Measurements from ENCODE around the gene CALB2. TPM values are rescaled to one million over a fixed set of nuclear protein-coding genes. Genes with fewer than 3 reads are reported as not detected.

CALB2 gene
- total and polyA plus RNA-seq, 2 donors (not counting 1 experiment from before 2014, with no cell fraction given) = not detected

GRCh38 chr16:71408536-71408935 is 50.0 kb downstream of the CALB2 start:
- Histone ChIP-seq H4K20me1 (ENCODE audit: control insufficient read depth, insufficient read depth, low read length, poor library complexity, severe bottlenecking) (no peaks in the 10 kb centered on the region), H3K79me2 (ENCODE audit: control insufficient read depth, insufficient read depth, low read length) (no peaks in the 10 kb centered on the region), H3K4me2 (replicated peaks; ENCODE audit: low read depth, low read length, poor library complexity, severe bottlenecking) (no peak overlapping the region), H3K9ac (ENCODE audit: low read length) (no peak overlapping the region), H3K4me1 (ENCODE audit: control insufficient read depth in 2 of 2, insufficient read depth in 2 of 2, low read length in 2 of 2) (peaks cover 6 to 12% of the 10 kb centered on the region in 2 donors), H2AFZ (ENCODE audit: insufficient read depth, low read depth, low read length, poor library complexity, severe bottlenecking) (no peak overlapping the region), H3K27me3 (replicated peaks in 1 of 4; ENCODE audit: control extremely low read depth in 1 of 4, control insufficient read depth in 3 of 4, insufficient read depth in 4 of 4, low read length in 3 of 4) (peaks cover 0 to 15% (median 0%) of the 10 kb centered on the region in 4 experiments), H3K9me3 (ENCODE audit: control extremely low read depth in 1 of 3, control insufficient read depth in 2 of 3, insufficient read depth in 1 of 3, low read length in 2 of 3) (peaks cover 0 to 18% (median 0%) of the 10 kb centered on the region in 3 donors), H3K27ac (ENCODE audit: low read length in 2 of 2) (no peak overlapping the region), H3K36me3 (replicated peaks in 1 of 2; ENCODE audit: control extremely low read depth in 1 of 2, control insufficient read depth in 1 of 2, extremely low read depth in 1 of 2, insufficient read depth in 2 of 2, low read length in 1 of 2) (no peaks in the 10 kb centered on the region), H3K4me3 (ENCODE audit: control extremely low read depth in 1 of 5, extremely low read depth in 1 of 5, insufficient read depth in 1 of 5, low read depth in 2 of 5, low read length in 4 of 5) (no peak overlapping the region)
- Mint-ChIP-seq H3K27me3 (peaks cover 47% of the 10 kb centered on the region), H3K9me3 (ENCODE audit: insufficient read depth) (peaks cover 6% of the 10 kb centered on the region), H3K4me1 (peaks cover 7% of the 10 kb centered on the region), H3K4me3 (no peak overlapping the region), H3K27ac (no peak overlapping the region)
- intact Hi-C loops (cut with micrococcal nuclease) = no loop called here
- no peak for ATAC-seq (ENCODE audit: low read depth)
- WGBS (ENCODE audit: insufficient coverage) = no CpG with 5 or more reads among the region's 3 CpGs
- no peak for DNase-seq
- ChIA-PET CTCF (interaction anchor here (1.8 to 10.0 kb wide), 3 partner anchors 84 to 202 kb away, joined by 3 to 258 read pairs (median 17); no protein-coding TSS in a partner anchor), POLR2A (no interaction called here)
- TF ChIP-seq CTCF (IDR thresholded peaks at IDR 0.05) = no peak
- no peak for TF ChIP-seq EZH2 (IDR thresholded peaks at IDR 0.05; ENCODE audit: borderline replicate concordance, insufficient read depth, low read depth, low read length, poor library complexity, severe bottlenecking)

GRCh38 chr16:71409011-71409775 is 50.7 kb downstream of the CALB2 start:
- no peak for TF ChIP-seq EZH2 (IDR thresholded peaks at IDR 0.05; ENCODE audit: borderline replicate concordance, insufficient read depth, low read depth, low read length, poor library complexity, severe bottlenecking)
- TF ChIP-seq CTCF (IDR thresholded peaks at IDR 0.05) = no peak
- no peaks in the 10 kb centered on the region for H4K20me1 ChIP-seq (ENCODE audit: control insufficient read depth, insufficient read depth, low read length, poor library complexity, severe bottlenecking)
- H2AFZ ChIP-seq (ENCODE audit: insufficient read depth, low read depth, low read length, poor library complexity, severe bottlenecking) = no peak overlapping the region
- H3K4me3 ChIP-seq (ENCODE audit: control extremely low read depth in 1 of 5, extremely low read depth in 1 of 5, insufficient read depth in 1 of 5, low read depth in 2 of 5, low read length in 4 of 5) = no peak overlapping the region
- peaks cover 0 to 12% (median 0%) of the 10 kb centered on the region in 3 donors for H3K9me3 ChIP-seq (ENCODE audit: control extremely low read depth in 1 of 3, control insufficient read depth in 2 of 3, insufficient read depth in 1 of 3, low read length in 2 of 3)
- WGBS (ENCODE audit: insufficient coverage) = 90% methylated on average over 14 of the region's 16 CpGs
- ChIA-PET POLR2A (no interaction called here), CTCF (interaction anchor here (1.9 to 10.0 kb wide), 3 partner anchors 10 to 201 kb away, joined by 5 to 258 read pairs (median 17); no protein-coding TSS in a partner anchor)
- peaks cover 0 to 15% (median 0%) of the 10 kb centered on the region in 4 experiments for H3K27me3 ChIP-seq (replicated peaks in 1 of 4; ENCODE audit: control extremely low read depth in 1 of 4, control insufficient read depth in 3 of 4, insufficient read depth in 4 of 4, low read length in 3 of 4)
- Mint-ChIP-seq H3K27me3 (peaks cover 44% of the 10 kb centered on the region), H3K4me1 (peaks cover 7% of the 10 kb centered on the region), H3K9me3 (ENCODE audit: insufficient read depth) (peaks cover 1% of the 10 kb centered on the region), H3K4me3 (no peak overlapping the region), H3K27ac (no peak overlapping the region)
- H3K36me3 ChIP-seq (replicated peaks in 1 of 2; ENCODE audit: control extremely low read depth in 1 of 2, control insufficient read depth in 1 of 2, extremely low read depth in 1 of 2, insufficient read depth in 2 of 2, low read length in 1 of 2) = no peaks in the 10 kb centered on the region
- H3K27ac ChIP-seq (ENCODE audit: low read length in 2 of 2) = no peak overlapping the region
- intact Hi-C loops (cut with micrococcal nuclease) = no loop called here
- ATAC-seq (ENCODE audit: low read depth) (no peak), DNase-seq (no peak)
- H3K79me2 ChIP-seq (ENCODE audit: control insufficient read depth, insufficient read depth, low read length) = no peaks in the 10 kb centered on the region
- H3K4me2 ChIP-seq (replicated peaks; ENCODE audit: low read depth, low read length, poor library complexity, severe bottlenecking) = no peak overlapping the region
- peaks cover 6 to 12% of the 10 kb centered on the region in 2 donors for H3K4me1 ChIP-seq (ENCODE audit: control insufficient read depth in 2 of 2, insufficient read depth in 2 of 2, low read length in 2 of 2)
- H3K9ac ChIP-seq (ENCODE audit: low read length) = no peak overlapping the region
